ENCODE results near the gene UPK1A.

The UPK1A gene

DNA sequence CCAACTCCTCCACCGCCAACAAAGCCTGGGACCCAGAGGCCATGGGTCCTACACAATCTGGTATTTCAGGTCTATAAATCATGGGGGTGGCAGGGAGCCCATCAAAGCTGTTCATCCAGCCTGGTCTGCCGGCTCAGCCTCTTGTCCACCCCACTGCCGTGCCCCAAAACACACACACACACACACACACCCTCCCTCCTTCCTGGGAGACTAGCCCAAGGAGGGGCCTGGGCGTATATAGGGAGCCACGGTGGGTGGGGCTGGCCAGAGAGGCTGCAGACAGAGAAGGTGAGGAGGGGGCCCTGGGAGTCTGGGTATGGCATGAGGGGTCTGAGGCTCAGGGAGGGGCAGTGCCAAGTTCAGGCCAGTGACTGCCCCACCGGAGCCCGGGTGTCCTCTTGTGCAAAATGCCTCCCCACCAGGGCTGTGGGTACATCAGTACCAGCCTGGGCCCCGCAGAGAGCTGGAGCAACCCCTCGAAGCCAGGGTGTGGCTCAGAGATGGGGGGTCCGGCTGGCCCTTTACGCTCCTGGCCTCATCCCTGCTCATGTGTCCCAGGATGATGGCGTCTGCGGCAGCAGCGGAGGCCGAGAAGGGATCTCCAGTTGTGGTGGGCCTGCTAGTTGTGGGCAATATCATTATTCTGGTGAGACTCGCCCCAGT, at the start of gene UPK1A:
Gene UPK1A (plus strand): TSS at position 267 of the 663 bp plus-strand sequence. CDS start 296 bp downstream, at position 563.
- no peak for DNase-seq

- DNase-seq: no peak
These were observed 47.5 kb upstream of the UPK1A start for GRCh38 chr19:35618857-35619256.

- no peak for DNase-seq
These were observed 46.9 kb upstream of the UPK1A start for GRCh38 chr19:35619290-35619923.

DNA sequence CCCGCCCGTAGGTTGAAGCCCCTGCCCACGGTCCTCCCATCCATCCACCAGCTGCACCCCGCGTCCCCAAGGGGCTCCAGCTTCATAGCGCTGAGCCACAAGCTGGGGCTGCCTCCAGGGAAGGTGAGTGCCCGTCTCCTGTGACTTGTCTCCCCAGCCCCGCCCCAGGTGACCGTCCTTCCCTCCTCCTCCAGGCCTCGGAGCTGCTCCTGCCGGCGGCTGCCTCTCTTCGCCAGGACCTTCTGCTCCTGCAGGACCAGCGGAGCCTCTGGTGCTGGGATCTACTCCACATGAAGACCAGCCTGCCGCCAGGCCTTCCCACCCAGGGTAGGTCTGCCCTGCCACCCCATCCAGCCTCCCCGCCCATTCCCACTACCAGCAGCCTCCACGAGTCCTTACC, 46.3 kb upstream of the UPK1A start:
- no peak for DNase-seq

- no peak for DNase-seq
These were observed 44.6 kb upstream of the UPK1A start for GRCh38 chr19:35621708-35622107.

- DNase-seq: no peak
These were observed 43.6 kb upstream of the UPK1A start for GRCh38 chr19:35622750-35623149.

DNA sequence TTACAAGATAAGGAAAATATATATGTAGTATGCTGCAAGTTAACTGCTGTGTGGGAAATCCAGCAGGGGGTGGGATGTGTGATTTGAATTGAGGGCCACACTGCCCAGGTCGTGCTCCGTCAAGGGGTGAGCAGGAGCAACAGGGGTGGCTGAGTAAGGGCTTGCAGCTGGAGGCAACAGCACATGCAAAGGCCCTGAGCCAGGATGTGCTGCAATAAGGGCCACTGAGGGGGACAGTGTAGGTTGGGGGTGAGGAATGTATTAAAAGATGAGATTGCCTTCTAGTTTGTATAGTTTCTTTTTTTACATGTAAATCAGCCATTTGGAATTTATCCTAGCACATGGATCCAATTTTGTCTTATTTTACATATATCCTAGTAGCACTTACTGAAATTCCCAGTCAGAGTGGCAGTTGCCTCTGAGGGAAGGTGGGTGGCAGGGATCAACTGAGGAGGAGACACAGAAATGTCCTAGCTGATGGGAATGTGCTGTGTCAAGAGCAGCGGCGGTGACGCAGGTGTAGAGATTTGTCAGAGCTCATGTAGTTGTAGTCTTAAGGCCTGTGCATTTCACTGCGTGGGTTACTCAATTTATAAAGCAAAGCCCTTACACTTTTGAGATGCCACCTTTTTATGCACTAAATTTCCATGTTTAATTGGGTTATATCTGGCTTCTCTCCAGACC, 42.8 kb upstream of the UPK1A start:
- no peak for DNase-seq

DNA sequence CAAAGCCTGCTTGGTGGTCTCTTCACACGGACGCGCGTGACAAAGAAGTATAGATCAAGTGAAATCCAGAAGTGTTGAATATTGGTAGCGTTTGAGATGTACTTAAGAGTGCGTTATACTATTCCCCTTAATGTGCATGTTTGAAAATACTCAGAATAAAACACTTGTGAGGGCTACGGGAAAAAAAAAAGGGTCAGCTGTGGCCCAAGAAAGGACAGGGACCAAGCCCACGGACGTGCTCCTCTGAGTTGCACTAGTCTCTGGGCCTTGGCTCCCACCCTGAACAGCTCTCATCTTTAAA, 38.1 kb upstream of the UPK1A start:
- DNase-seq: no peak

GRCh38 chr19:35628565-35629331, 37.6 kb upstream of the UPK1A start, which contains the start of gene RBM42:
Gene RBM42, plus strand, starts transcription at chr19:35629036. Its CDS starts 118 bp downstream, at chr19:35629154.
- DNase-seq: peak; percentile 100

GRCh38 chr19:35629332-35629633, 37.0 kb upstream of the UPK1A start:
- no peak for DNase-seq

- no peak for DNase-seq
These were observed 32.4 kb upstream of the UPK1A start for GRCh38 chr19:35633727-35634440.

DNA sequence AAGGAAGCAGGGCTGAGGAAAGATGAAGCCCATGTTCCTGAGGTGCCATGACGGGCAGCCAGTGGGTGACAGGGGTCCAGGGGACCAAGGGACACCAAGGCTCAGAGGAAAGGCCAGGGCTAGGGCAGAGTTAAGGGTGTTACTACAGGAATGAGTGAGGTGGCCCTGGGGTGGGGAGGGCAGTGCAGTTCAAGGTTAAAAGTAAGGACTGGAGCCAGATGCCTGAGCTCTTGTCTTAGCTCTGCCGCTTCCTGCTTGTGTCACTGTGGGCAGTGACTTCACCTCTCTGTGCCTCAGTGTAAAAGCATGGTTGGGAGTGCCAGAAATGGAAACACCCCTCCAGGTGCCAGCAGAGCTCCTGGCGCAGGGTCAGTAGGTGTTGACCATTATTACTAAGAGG, 29.7 kb upstream of the UPK1A start:
- DNase-seq: no peak

DNA sequence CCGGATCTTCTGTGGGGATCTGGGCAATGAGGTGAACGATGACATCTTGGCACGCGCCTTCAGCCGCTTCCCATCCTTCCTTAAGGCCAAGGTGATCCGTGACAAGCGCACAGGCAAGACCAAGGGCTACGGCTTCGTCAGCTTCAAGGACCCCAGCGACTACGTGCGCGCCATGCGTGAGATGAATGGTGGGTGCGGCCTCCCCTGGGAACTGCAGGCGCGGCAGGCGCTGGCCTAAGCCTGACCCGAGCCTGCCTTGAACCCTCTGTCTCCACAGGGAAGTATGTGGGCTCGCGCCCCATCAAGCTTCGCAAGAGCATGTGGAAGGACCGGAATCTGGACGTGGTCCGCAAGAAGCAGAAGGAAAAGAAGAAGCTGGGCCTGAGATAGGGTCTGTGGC, 29.2 kb upstream of the UPK1A start:
- no peak for DNase-seq

DNA sequence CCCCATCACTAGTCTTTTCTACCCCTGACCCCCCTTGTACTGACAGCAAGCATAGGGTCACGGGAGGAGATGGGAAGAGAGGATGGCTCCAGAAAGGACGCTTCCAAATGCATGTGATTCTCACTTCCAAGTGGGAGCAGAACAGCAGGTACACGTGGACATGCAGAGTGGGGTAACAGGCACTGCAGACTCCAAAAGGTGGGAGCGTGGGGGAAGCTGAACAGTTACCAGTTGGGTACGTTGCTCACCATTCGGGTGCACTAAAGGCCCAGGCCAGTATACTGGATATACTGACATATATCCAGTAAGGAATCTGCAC, 27.0 kb upstream of the UPK1A start:
- DNase-seq: no peak

DNA sequence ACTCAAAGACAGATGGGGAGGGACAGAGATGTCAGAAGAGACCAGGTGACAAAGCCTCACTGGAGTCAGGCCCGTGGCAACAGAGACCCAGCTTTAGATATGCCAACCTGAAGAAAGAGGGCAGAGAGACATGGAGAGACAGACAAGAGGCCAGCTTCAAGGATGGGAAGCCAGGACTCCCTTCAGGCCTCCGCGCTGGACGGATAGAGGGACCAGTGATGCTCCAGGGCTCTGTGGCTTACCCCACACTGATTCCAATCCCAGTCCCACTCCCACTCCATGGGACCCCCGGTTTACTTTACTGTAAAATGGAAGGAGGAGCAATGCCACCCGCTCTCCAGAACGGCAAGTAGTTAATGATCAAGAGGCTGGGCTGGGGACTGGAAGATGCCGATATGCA, 26.5 kb upstream of the UPK1A start:
- DNase-seq: no peak

DNA sequence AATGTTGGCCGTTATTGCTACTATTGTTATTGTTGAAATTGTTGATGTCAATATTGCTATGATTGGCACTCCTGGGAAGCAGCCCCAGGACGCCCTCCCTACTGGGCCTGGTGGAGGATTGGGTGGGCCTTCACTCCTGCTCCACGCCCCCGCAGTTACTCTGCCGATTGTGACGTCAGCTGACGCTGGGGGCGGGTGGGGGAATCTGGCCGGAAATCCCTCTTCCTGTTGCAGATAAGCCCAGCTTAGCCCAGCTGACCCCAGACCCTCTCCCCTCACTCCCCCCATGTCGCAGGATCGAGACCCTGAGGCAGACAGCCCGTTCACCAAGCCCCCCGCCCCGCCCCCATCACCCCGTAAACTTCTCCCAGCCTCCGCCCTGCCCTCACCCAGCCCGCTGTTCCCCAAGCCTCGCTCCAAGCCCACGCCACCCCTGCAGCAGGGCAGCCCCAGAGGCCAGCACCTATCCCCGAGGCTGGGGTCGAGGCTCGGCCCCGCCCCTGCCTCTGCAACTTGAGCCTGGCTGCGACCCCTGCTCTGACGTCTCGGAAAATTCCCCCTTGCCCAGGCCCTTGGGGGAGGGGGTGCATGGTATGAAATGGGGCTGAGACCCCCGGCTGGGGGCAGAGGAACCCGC, 24.7 kb upstream of the UPK1A start, which contains the start of gene ETV2:
Gene ETV2 (plus strand): TSS at position 231 of the 637 bp plus-strand sequence. CDS start 716 bp downstream, outside the sequence.
- no peak for DNase-seq

DNA sequence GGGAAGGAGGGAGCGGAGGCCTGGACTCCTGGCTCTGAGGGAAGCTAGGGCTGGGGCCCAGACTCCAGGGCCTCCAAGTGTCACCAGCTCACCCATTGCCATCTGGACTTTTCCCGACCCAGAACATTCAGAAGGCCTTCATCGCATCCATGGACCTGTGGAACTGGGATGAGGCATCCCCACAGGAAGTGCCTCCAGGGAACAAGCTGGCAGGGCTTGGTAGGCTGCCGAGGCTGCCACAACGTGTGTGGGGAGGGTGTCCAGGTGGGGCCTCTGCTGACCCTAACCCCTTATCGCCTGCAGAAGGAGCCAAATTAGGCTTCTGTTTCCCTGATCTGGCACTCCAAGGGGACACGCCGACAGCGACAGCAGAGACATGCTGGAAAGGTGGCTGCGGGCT, 24.0 kb upstream of the UPK1A start:
- no peak for DNase-seq

GRCh38 chr19:35642798-35643254, 23.5 kb upstream of the UPK1A start:
- no peak for DNase-seq

DNA sequence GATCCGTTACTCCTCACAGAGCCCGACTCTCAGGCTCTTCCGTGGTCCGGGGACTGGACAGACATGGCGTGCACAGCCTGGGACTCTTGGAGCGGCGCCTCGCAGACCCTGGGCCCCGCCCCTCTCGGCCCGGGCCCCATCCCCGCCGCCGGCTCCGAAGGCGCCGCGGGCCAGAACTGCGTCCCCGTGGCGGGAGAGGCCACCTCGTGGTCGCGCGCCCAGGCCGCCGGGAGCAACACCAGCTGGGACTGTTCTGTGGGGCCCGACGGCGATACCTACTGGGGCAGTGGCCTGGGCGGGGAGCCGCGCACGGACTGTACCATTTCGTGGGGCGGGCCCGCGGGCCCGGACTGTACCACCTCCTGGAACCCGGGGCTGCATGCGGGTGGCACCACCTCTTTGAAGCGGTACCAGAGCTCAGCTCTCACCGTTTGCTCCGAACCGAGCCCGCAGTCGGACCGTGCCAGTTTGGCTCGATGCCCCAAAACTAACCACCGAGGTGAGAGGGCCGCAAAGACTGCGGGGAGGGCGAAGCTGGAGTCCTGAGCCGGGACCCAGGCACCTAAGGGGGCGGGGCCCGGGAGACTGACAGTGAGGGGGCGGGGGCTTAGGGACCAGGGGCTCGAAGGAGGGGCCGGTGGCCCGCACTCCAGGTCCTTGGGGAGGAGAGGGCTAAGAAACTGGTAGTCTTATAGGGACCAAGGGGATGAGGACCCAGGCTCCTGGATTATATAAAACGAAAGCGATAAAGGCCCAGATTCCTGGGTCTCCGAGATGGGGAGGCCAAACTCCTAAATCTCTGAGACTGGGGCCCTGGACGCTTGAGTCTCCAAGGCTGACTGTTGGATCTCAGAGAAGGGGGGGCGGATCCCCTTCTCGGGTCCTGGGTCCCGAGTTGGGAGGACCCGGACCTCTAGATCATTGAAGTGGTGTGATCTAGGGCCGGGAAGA, 22.8 kb upstream of the UPK1A start:
- peak; percentile 99 for DNase-seq

DNA sequence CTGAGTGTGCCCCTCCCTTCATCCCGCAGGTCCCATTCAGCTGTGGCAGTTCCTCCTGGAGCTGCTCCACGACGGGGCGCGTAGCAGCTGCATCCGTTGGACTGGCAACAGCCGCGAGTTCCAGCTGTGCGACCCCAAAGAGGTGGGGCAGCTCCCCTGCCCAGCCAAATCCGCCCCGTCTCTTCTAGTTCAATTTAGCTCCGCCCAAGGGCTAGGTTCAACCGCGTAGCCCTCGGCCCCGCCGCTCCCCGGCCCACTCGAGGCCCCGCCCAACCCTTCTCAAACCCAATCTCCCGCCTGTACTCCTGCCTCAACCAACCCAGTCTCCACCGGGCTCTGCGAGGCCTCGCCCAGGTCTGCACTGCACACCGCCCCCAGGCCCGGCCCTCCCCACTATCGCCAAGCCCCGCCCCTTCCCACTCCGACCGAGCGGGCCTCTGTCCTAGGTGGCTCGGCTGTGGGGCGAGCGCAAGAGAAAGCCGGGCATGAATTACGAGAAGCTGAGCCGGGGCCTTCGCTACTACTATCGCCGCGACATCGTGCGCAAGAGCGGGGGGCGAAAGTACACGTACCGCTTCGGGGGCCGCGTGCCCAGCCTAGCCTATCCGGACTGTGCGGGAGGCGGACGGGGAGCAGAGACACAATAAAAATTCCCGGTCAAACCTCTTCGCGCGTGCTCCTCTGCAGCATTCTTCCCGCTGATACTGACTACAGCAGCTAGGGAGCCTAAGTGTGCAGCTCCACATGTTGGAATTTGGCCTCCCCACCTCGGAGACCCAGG, 21.9 kb upstream of the UPK1A start:
- peak; percentile 100 for DNase-seq
